Ishikawa (cell line): ENCODE data around the gene RNPEP.

ENCODE experiments used
- CEBPB ChIP-seq: IDR thresholded peaks from 2 replicates; pipeline ENCODE4 v1.6.1; 2012
- CREB1 ChIP-seq: IDR thresholded peaks from 2 replicates; pipeline ENCODE4 v1.6.1; 2012; ENCODE audit warnings: low read depth
- EGR1 ChIP-seq: IDR thresholded peaks from 2 replicates; pipeline ENCODE4 v1.6.1; 2012
- EP300 ChIP-seq: IDR thresholded peaks from 2 replicates; pipeline ENCODE4 v1.6.1; 2012; ENCODE audit warnings: borderline replicate concordance
- FOXM1 ChIP-seq: IDR thresholded peaks from 2 replicates; pipeline ENCODE4 v1.6.1; 2012; ENCODE audit warnings: low read depth, borderline replicate concordance
- MAX ChIP-seq: IDR thresholded peaks from 2 replicates; pipeline ENCODE4 v1.6.1; 2012
- NFIC ChIP-seq: IDR thresholded peaks from 2 replicates; pipeline ENCODE4 v1.6.1; 2012
- RAD21 ChIP-seq: IDR thresholded peaks from 2 replicates; pipeline ENCODE4 v1.6.1; 2012; ENCODE audit warnings: low read depth
- TAF1 ChIP-seq: IDR thresholded peaks from 2 replicates; pipeline ENCODE4 v1.6.1; 2012; ENCODE audit warnings: low read depth, mild to moderate bottlenecking
- TCF12 ChIP-seq: IDR thresholded peaks from 2 replicates; pipeline ENCODE4 v1.6.1; 2012; ENCODE audit warnings: low read depth
- TEAD4 ChIP-seq: IDR thresholded peaks from 2 replicates; pipeline ENCODE4 v1.6.1; 2012
- YY1 ChIP-seq: IDR thresholded peaks from 2 replicates; pipeline ENCODE4 v1.6.1; 2012; ENCODE audit warnings: low read depth
- ZBTB7A ChIP-seq: IDR thresholded peaks from 2 replicates; pipeline ENCODE4 v1.6.1; 2012; ENCODE audit warnings: low read depth
- TF ChIP-seq, protein P1 (sequence below): IDR thresholded peaks from 2 replicates; pipeline ENCODE4 v1.6.1; 2012; ENCODE audit warnings: low read depth, mild to moderate bottlenecking
- TF ChIP-seq, protein P2 (sequence below): IDR thresholded peaks from 2 replicates; pipeline ENCODE4 v1.6.1; 2012

RNPEP gene

GRCh38 chr1:202046748-202047708 is 64.6 kb downstream of the RNPEP start:
- no peak for TF ChIP-seq CREB1
- TF ChIP-seq TCF12 = no peak
- TF ChIP-seq EP300 = no peak
- no peak for TF ChIP-seq TEAD4
- no peak for TF ChIP-seq MAX
- no peak for TF ChIP-seq RAD21
- no peak for TF ChIP-seq FOXM1
- TF ChIP-seq, protein P1, sequence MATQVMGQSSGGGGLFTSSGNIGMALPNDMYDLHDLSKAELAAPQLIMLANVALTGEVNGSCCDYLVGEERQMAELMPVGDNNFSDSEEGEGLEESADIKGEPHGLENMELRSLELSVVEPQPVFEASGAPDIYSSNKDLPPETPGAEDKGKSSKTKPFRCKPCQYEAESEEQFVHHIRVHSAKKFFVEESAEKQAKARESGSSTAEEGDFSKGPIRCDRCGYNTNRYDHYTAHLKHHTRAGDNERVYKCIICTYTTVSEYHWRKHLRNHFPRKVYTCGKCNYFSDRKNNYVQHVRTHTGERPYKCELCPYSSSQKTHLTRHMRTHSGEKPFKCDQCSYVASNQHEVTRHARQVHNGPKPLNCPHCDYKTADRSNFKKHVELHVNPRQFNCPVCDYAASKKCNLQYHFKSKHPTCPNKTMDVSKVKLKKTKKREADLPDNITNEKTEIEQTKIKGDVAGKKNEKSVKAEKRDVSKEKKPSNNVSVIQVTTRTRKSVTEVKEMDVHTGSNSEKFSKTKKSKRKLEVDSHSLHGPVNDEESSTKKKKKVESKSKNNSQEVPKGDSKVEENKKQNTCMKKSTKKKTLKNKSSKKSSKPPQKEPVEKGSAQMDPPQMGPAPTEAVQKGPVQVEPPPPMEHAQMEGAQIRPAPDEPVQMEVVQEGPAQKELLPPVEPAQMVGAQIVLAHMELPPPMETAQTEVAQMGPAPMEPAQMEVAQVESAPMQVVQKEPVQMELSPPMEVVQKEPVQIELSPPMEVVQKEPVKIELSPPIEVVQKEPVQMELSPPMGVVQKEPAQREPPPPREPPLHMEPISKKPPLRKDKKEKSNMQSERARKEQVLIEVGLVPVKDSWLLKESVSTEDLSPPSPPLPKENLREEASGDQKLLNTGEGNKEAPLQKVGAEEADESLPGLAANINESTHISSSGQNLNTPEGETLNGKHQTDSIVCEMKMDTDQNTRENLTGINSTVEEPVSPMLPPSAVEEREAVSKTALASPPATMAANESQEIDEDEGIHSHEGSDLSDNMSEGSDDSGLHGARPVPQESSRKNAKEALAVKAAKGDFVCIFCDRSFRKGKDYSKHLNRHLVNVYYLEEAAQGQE = no peak

- TF ChIP-seq MAX (no peak), CEBPB (no peak), EP300 (no peak), TAF1 (no peak), NFIC (no peak), EGR1 (no peak), YY1 (no peak), TEAD4 (no peak), CREB1 (no peak), TCF12 (no peak), RAD21 (no peak), FOXM1 (no peak), ZBTB7A (no peak)
- TF ChIP-seq, protein P1 = no peak
- TF ChIP-seq, protein P2, sequence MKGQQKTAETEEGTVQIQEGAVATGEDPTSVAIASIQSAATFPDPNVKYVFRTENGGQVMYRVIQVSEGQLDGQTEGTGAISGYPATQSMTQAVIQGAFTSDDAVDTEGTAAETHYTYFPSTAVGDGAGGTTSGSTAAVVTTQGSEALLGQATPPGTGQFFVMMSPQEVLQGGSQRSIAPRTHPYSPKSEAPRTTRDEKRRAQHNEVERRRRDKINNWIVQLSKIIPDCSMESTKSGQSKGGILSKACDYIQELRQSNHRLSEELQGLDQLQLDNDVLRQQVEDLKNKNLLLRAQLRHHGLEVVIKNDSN = no peak
Observed at GRCh38 chr1:202047977-202048376, 65.5 kb downstream of the RNPEP start.

- no peak for TF ChIP-seq EGR1
- TF ChIP-seq YY1 = no peak
- no peak for TF ChIP-seq RAD21
- no peak for TF ChIP-seq EP300
- no peak for TF ChIP-seq TEAD4
- no peak for TF ChIP-seq TCF12
- TF ChIP-seq TAF1 = no peak
- TF ChIP-seq MAX = no peak
- no peak for TF ChIP-seq CEBPB
- TF ChIP-seq FOXM1 = no peak
- no peak for TF ChIP-seq ZBTB7A
- TF ChIP-seq, protein P1 = no peak
- TF ChIP-seq CREB1 = no peak
- TF ChIP-seq, protein P2 = no peak
- no peak for TF ChIP-seq NFIC
Observed at GRCh38 chr1:202049129-202049528, 66.7 kb downstream of the RNPEP start.

DNA sequence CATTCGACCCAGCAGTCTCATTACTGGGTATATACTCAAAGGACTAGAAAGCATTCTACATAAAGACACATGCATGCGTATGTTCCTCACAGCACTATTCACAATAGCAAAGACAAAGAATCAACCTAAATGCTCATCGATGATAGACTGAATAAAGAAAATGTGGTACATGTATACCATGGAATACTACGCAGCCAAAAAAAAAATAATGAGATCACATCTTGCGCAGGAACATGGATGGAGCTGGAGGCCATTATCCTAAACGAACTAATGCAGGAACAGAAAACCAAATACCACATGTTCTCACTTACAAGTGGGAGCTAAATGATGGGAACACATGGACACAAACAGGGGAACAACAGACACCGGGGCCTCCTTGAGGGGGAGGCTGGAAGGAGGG is 71.6 kb downstream of the RNPEP start:
- TF ChIP-seq, protein P2 = no peak
- TF ChIP-seq EP300 (no peak), MAX (no peak), CEBPB (no peak), TAF1 (no peak), NFIC (no peak), ZBTB7A (no peak), TEAD4 (no peak), FOXM1 (no peak), RAD21 (no peak), CREB1 (no peak), EGR1 (no peak), YY1 (no peak), TCF12 (no peak)
- TF ChIP-seq, protein P1 = no peak
